Astrocyte of the cerebellum (primary cell): ENCODE results near the gene DGKQ.

Experiments used
- DNase-seq: peaks from one replicate; pipeline ENCODE4 v3.0.0-alpha.2; 2011; ENCODE audit warnings: low read depth
- H3K4me3 ChIP-seq: 2 replicates; pipeline ENCODE4 v1.5.1; 2011; ENCODE audit warnings: mild to moderate bottlenecking, low read depth, low read length, moderate library complexity
- in situ Hi-C: cut with HindIII; loops from 2 replicates; pipeline ENCODE4 v1.10.0; 2017; ENCODE audit warnings: low sequenced_read_pairs
- TF ChIP-seq, protein P1 (sequence below): IDR thresholded peaks from 2 replicates; pipeline ENCODE4 v1.5.1; 2012; ENCODE audit warnings: low read length, low read depth, moderate library complexity, mild to moderate bottlenecking; ENCODE audit errors: missing control alignments

DGKQ gene

DNA sequence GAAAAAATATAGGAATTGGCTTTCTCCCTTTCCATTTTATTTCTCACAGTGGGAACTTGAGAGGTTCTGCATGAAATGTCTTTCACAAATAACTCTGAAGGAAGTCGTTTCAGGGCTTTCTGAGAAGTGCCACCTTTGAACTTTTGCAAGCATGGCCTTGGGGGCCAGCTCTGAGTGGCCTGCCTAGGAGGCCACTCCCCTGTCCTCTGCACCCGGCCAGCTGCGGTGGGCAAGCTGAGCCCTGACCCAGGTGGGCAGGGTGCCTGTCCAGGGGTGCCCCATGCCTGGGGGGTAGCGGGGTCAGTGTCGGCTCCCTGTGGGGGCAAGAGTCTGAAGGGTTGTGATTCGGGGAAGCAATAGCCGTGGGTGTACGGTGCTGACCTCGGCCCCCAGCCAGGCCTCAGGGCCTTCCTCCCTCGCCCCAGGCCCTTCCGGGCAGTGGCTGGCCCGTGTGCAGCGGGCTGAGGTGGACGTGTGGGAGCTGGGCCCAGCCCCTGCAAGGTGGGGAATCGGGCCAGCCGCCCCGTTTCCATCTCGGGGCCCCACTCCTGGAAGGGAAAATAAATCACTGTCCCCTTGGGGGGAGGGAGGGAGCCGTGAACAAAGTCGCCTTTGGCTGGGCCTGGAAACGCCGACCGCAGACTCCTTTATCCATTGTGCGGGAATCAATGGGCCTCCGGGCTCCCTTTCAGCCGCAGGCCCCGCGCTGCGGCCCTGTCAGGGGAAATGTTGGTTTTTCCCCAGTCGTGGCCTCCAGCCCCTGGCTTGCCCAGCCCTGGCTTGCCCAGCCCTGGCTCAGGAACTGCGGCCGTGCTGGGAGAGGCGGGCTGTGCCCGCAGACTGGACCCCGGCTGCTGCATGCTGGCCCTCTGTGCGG lies 41.2 kb upstream of the DGKQ start:
- DNase-seq: no peak
- in situ Hi-C loops: no loop called here
- H3K4me3 ChIP-seq: peak overlapping the region; percentile 26
- TF ChIP-seq, protein P1, sequence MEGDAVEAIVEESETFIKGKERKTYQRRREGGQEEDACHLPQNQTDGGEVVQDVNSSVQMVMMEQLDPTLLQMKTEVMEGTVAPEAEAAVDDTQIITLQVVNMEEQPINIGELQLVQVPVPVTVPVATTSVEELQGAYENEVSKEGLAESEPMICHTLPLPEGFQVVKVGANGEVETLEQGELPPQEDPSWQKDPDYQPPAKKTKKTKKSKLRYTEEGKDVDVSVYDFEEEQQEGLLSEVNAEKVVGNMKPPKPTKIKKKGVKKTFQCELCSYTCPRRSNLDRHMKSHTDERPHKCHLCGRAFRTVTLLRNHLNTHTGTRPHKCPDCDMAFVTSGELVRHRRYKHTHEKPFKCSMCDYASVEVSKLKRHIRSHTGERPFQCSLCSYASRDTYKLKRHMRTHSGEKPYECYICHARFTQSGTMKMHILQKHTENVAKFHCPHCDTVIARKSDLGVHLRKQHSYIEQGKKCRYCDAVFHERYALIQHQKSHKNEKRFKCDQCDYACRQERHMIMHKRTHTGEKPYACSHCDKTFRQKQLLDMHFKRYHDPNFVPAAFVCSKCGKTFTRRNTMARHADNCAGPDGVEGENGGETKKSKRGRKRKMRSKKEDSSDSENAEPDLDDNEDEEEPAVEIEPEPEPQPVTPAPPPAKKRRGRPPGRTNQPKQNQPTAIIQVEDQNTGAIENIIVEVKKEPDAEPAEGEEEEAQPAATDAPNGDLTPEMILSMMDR: no peak

DNA sequence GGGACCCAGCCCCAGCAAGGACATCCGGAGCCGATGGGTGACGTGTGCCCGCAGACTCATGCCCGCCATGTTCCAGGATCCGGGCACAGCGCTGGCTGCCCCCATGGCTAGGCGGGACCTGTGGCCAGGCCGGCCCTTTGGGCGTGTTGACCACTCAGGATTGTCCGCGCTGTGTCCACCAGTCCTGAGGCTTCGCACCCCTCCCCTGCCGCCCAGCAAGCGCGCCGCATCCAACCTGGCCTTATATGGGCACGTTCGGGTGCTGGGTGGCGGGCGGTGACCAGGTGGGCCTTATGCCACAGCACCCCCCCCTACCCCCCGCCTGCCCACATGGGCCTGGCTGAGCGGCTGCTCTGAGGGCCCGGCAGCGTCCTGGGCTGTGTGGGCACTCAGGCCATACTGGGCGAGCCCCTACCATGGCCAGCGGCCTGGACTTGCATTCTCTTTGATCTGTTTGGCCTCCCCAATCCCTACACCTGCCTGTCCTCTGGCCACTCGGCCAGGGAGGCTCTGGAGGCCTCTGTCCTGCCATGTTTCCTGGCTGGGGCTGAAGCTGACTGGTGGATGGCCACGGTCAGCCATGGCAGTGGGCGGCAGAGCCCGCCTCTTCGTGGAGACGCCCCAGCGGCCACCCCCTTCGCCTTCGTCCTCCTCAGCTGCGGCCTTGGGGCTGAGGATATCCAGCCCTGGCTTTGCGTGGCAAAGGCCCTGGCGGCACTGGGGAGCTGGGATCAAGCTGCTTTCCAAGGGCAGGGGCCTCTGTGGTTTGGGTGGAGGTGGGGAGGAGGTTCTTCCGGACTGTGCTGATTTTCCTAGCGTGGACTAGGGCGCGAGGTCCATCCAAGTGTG lies 40.1 kb upstream of the DGKQ start:
- TF ChIP-seq, protein P1: no peak
- DNase-seq: no peak
- in situ Hi-C loops: no loop called here
- H3K4me3 ChIP-seq: peak overlapping the region; percentile 61

DNA sequence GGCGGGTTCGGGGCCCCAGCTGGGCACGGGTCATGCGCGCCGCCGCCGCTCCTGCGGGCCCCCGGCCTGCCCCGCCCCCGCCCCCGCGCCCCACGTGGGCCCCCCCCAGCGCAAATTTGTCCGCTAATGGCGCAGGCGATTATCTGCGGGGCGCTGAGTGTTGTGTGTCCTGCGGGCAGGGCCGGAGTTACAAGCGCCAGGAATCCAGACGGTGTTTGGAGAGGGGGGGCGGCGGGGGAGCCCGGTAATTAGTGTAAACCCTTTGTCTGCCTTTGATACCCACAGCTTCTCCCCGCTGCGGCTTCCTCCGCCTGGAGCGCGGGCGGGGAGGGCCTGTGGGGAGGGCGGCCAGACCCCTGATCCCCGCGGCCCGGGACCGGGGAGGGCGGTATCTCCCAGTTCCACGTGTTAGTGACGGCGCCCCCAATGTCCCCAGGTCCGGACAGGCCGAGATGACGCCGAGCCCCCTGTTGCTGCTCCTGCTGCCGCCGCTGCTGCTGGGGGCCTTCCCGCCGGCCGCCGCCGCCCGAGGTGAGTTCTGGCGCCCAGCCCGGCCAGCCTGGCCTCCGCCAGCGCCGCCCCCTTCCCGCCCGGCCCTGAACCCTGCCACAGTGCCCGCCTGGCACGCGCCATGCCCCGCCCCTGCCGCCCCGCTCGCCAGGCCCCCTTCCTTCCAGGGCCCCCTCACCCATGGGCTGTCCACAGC lies 38.8 kb upstream of the DGKQ start:
- TF ChIP-seq, protein P1: no peak
- peak overlapping the region; percentile 61 for H3K4me3 ChIP-seq
- in situ Hi-C loops: no loop called here
- peak; percentile 33 for DNase-seq

DNA sequence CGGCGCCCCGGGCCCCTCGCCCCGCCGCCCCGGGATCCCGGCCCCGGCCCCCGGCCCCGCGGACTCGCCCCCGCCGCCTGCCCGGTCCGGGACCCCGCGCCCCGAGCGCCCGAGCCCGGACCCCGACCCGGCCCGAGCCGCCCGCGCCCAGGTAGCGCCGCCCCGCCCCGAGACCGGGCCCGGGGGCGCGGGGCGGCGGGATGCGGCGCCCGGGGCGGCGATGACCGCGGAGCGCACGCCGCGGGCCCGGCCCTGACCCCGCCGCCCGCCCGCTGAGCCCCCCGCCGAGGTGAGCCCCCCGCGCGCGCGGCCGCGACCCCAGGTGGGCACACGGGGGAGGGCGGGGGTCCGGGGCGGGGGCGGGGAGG lies 38.3 kb upstream of the DGKQ start:
- in situ Hi-C loops: no loop called here
- no peak for DNase-seq
- TF ChIP-seq, protein P1: no peak
- H3K4me3 ChIP-seq: no peak overlapping the region

DNA sequence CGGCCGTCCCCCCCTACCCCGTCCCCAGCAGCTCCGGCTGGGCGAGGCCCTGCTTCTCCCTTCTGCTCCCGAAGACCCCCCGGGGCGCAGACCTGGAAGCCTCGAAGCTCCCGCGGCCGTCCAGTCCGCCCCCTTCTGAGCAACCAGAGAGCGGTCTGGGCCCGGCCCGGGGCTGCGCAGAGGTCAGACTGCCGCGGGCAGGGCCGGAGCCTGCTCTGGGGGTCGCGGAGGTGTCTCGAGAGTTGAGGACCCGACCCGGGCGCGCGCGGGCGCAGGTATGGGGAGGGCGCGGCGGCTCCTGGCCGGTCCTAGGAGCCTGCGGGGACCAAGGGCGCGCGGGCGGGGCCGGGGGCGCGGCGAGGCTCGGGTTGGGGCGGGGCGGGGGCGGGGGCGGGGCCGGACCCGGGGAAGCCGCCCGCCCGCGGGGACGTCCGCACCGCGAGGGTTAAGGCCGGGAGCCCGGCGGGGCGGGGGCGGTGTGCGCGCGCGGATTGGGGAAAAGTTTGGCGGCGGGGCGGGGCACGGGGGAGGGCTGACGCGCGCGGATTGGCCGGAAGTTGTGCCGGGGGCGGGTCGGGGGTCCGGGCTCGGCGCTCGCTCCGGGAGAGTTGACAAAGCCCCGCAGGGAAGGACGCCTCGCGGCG lies 37.8 kb upstream of the DGKQ start, which contains the start of gene FGFRL1:
Gene FGFRL1, plus strand, starts transcription at position 605 of the 644 bp plus-strand sequence. CDS start 860 bp downstream, outside the sequence.
- peak; percentile 55 for DNase-seq
- TF ChIP-seq, protein P1: no peak
- in situ Hi-C loops: no loop called here
- peak within 1 kb of the TSS; percentile 61 for H3K4me3 ChIP-seq
